HG03571 (cell line): ENCODE results near the gene ELP2.
"Not testable (repeated sequence)": the region's sequence is repeated elsewhere in the genome, so short reads cannot be mapped to it uniquely, and the experiment has no call there.

Experiments
- ATAC-seq: cut with Tn5 transposase; IDR thresholded peaks from one replicate; pipeline ENCODE4 v1.9.1; 2021; ENCODE audit not compliant: unreplicated experiment

ELP2 gene

DNA sequence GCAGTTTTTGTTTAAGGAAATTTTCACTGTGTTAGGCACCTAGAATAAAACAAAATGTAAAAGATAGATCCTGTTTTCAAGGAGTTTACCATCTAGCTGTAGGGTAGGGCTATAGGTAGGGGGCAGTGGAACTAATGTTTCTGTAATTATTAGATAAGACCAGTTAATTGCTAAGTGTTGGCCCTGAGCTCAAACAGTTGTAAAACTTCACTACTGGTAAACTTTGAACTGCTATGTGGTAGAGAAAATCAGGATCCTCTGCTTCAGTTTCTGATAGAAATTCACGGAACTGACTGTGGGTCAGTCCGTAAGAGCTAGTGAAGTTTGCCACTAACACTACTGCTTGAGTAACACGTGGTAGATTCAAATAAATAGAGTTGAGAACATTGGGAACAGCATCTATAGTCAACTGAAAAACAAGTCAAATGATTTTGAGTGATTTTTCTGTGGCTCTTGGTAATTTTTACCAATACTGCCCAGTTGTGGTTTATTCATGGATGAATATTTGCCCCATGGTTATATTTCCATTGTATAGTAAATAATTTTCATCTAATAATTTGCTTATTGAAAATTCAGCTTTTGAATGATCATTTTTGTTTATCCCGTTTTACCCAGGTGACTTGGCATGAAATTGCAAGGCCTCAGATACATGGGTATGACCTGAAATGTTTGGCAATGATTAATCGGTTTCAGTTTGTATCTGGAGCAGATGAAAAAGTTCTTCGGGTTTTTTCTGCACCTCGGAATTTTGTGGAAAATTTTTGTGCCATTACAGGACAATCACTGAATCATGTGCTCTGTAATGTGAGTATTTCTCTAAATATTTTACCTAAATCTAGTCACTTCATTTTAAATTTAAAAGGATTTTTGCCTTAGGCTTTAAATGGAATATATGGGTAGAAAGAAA, 26.4 kb downstream of the ELP2 start:
- ATAC-seq: no peak

DNA sequence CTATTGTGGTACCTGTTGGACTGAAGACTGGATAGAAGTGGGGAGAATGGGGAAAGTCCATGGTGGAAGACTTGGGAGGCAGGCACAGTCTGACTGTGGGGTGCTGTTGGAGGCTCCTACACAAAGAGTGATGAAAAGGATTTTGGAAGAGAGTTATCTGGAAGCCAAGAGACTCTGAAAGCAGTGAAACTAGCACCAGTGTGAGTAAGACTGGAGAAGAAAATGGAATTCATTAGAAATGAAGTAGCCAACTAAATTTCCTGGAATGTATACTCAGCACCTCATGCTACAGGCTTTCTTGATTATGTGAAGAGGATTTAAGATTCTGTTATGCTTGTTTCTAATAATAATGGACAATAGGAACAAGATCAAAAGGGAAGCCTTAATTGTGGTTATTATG, 27.7 kb downstream of the ELP2 start:
- no peak for ATAC-seq

DNA sequence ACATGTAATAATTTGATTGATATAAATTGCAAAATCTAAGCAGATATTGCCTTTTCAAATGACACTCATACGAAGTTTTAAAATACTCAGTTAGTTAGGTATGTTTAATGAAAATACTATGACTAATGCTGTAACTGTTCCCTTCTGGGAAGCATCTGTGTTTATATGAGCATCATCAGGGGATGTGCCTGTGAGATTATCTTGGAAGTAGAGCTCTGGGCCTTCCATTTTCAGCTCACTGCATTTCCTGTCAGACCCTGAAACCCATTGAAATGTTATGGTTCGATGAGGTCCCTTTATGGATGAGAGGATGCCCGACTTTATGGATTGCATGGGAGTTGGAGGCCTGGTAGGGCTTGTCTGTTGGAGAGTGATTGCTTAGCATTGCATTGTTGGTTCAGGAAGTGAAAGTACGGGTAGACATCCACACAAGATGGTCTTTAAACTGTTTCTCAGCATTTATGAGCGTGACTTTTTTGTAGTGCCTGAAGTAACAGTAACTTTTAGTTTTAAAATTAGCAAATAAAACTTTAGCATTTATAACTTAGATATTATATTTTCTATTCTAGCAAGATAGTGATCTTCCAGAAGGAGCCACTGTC, 28.7 kb downstream of the ELP2 start:
- ATAC-seq: no peak

DNA sequence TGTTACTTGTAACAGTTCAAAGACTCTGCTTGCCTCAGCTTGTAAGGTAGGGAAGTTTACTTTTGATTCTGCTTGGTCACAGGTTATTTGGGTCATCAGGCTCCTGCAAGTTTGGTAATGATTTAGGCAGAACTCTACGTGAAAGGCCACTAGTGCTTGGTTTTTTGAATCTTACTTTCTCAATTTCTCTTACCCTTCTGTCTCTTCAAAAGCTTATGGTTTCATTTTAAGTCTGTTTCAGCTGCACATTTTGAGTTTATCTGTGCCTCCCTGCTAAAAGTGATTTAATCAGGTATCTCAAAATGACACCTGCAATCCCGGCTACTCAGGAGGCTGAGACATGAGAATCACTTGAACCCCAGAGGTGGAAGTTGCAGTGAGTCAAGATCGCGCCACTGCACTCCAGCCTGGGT, 31.3 kb downstream of the ELP2 start:
- no peak for ATAC-seq

DNA sequence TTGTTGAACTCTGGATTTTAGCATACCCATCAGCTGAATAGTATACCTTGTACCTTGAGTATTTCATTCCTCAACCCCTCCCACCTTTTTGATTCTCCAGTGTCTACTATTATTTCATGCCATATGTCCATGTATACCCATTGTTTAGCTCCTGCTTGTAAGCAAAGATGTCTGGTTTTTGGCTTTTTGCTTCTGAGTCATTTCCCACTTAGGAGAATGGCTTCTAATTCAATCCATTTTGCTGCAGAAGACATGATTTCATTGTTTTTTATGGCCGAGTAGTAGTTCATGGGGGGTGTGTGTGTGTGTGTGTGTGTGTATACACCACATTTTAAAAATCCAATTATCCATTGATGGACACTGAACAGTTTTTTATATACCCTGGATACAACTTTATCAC, 33.3 kb downstream of the ELP2 start:
- no peak for ATAC-seq

DNA sequence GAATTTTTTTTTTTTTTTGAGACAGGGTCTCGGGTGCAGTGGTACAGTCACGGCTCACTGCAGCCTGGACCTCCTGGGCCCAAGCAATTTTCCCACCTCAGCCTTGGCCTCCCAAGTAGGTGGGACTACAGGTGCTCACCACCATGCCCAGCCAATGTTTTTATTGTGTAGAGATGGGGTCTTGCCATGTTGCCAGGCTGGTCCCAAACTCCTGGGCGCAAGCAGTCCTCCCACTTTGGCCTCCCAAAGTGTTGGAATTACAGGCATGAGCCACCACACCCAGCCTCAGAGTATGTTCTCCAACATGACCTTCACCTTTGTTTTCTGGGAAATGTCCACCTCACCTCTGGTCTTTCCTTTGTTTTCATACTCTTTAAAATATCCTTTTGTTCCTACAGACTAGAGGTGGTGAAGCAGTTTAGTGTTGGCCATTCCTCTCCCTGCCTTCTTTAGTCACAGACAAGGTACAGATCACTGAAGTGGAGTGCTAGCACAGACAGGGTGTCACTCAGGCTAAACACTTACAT, 38.1 kb downstream of the ELP2 start:
- ATAC-seq: no peak

DNA sequence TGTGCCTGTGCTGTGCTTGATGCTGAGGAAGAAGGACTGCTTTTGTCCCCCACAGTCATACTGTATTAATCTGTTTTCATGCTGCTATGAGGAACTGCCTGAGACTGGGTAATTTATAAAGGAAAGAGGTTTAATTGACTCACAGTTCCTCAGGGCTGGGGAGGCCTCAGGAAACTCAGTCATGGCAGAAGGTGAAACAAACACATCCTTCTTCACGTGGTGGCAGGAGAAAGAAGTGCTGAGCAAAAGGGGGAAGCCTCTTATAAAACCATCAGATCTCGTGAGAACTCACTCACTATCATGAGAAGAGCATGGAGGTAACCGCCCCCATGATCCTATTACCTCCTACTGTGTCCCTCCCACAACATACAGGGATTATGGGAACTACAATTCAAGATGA, 38.6 kb downstream of the ELP2 start:
- not testable (repeated sequence) for ATAC-seq

DNA sequence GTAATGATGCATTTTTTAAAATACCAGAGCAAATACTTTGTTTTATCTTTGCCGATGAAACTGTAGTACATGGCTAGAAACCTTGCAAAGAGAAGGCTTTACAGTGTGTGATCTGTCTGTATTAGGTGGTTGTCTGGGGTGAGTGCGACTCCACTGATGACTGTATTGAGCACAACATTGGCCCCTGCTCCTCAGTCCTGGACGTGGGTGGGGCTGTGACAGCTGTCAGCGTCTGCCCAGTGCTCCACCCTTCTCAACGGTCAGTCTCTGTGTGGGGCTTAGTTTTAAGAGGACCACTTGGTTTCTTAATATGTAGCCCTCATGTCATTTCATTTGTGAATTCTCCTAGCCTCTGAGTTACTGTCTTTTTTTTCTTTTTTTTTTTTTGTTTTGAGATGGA, 40.2 kb downstream of the ELP2 start:
- ATAC-seq: no peak

DNA sequence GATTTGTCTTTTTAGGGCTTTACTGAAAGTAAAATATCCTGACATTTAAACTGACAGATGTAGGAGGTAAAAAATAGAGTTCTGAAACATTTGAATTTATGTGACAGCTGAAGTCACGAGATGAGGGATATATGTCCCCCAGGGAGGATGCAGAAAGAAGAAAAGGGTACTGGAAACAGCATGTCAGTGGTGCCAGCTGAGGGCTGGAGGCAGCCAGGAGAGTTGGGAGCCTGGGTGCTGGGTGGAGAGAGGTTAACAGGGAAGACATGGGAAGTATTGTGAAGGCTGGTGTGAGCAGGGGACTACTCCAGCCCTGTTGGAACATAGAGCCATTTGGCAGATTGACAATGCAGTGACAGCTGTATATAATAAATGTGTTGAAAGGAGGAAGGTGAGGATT, 45.8 kb downstream of the ELP2 start:
- no peak for ATAC-seq

DNA sequence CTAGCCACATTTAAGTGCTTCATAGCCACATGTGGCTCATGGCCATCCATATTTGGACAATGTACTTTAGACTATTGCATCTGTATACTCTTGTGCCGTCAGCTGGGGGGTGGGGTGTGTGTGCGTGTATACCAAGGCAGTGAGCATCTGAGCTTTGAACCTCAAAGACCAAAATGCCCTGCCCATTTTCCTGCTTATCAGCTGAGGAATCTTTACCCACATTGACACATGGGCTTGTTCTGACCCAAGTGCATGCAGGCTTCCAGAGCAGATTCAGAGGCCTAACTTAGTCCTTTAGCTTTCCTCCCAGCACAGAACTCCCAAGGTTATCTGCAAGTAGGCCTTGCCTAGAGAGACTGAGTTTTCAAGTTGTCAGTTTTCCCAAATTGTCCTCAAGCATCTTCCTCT, 46.5 kb downstream of the ELP2 start:
- no peak for ATAC-seq

DNA sequence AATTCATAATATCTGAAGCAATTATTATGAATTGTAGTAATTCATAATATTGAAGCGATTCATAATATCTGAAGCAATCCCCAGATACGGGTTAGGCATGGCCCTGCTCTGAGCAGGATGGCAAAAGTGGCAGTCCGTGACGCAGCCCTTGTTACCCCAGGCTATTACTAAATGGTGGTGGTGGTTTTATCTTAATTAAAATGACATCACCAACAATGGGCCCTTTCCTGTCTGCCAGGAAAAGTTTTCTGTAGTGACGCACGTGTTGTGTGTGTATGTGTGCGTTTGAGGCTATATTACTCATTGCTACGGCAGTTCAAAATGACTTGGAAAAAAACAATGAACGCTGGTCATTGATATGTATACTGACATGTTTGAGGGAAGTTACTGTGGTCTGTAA, 47.0 kb downstream of the ELP2 start:
- ATAC-seq: no peak

DNA sequence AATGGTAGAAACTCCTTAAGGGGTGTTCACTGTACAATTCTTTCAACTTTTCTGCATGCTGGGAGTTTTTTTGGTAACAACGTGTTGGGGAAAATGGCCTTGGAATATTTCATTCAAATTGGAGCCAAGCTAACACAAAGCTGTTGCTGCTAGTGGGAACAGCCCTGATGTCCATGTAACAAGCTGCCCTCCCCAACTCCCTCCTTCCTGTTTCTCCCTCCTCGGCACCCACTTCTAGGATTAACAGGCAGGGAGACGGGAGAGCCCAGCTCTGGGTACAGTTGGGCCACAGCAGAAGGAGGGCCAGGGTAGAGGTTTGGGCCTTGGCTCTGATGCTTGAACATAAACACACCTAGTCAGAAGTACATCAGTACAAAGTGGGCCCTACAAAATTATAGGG, 48.2 kb downstream of the ELP2 start:
- ATAC-seq: no peak

DNA sequence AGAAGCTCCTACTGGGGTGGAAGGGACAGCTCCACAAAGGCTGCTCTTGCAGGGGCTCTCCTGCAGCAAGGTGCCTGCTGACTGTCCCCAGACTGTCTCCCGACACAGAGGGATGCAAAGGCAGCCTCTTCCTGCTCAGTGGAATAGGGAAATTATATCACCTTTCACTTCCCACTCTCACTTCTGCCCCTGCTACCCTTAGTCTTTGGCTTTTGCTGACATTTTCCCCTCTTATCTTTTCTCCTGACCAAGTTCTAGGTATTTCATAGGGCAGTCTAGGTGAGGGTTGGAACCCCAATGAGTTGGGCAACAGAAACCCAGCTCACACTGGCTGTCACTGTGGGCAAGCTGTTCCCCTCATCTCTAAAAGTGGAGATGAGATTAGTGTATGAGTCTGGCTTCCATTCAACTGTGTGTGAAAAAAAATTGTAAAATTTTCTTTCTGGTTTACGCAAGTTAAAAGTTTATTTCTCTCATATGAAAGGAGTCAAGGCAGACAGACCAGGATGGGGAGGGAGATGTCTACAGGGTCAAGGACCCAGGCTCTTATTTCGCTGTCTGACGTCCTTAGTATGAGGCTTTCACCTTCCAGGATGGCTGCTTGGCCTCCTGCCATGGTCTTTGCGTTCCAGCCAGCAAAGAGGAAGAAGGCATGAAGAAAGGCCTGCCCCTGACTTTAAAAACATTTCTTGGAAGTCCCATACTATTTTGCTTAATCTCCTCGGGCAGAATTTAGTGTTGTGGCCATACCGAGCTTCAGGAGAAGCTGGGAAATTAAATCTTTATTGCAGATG, 50.1 kb downstream of the ELP2 start:
- ATAC-seq: no peak

DNA sequence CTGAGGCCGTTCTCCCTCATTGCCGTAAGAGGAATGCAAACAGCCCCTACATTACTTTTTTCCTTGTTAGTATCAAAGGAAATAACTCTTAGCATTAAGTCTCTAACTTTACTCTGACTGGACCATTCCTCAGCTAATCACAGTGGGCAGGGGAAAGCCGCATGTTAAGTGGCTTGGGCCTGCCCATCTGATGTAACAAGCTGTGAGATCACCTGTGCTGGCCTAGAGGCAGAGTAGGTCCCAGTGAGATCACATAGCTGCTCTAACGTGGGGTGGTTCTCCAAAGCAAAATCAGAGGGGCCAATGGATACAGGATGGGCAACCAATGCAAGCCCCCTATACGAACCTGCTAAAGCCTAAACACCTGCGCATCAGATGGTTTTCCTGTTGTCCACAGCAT, 51.7 kb downstream of the ELP2 start:
- ATAC-seq: no peak

DNA sequence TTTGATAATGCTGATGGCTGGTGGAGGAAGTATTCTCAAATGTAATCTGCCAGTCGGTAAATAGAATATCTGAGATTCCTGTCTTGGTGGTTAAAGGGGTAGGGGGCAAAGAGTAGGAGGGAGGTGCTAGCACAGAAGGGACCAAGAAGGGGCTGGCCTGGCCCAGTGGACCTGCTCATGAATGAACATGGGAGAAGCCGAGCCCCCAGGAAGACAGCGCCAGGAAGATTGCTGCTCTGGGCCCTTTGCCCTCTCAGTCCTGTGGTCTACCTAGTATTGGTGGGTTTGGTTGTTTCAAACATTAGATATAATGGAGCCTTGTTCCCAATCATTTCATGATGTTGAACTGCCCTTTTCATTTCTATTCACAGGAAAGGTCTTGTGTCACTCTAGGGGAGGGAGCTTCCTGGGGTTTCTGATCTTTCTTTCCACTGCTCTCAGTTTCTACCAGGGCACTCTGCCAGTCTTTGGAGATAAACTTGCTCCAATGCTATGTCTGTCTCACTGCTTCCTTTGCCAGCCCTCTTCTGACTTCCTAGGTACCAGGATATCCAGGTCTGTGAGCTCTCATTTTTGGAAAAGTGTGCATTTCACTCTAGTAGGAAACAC, 52.3 kb downstream of the ELP2 start:
- ATAC-seq: no peak

DNA sequence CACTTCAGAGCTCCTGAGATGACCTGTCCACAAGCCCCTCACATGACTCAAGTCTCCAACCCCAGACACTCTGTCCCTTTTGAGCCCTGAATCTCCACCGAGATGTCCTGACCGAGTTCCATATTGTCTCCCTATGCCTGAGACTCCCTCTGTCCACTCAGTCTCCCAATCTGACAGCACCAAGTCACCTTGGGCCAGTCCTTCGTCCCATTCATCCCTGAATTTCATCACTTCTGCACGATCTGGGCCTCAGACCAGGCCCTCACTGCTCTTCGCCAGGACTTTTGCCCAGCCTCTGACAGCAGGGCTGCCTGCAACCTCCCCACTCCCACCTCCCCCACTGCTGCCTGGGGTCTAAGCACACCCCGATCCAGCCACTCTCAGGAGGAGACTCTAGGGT, 53.3 kb downstream of the ELP2 start:
- no peak for ATAC-seq

DNA sequence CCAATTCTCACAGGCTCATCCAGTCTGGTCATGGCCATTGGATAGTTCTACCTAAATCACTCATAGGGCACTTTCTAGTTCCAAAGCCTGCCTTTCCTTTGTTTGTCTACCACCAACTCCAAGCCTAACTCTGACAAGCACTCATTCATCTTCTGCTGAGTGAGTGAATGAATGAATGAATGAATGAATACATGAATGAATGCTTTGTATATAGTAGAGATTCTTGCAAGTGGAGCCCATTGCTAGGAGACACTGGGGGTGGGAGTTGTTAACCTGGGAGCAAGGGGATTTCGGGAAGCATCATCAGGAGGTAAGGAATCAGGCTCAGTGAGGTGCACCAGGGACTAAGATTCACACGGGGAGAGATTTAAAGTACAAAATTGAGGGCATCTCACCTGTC, 54.3 kb downstream of the ELP2 start:
- ATAC-seq: no peak

DNA sequence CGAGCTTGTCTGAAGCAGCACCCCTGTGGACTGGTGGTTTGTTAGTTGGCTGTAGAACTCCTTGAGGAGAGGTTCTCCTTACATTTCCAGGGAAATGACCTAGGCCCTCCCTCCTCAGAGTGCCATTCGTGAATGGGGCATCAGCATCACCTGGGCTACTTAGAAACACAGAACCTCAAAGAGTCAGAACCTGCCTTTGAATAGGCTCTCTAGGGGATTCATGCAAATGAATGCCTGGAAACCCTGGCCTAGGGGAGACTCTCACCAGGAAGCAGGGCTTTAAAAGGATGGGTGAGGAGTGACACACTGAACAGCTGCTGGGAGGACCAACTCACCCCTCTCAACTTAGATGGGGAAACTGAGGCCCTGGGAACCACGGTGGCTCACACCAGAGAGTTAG, 55.5 kb downstream of the ELP2 start:
- ATAC-seq: no peak

DNA sequence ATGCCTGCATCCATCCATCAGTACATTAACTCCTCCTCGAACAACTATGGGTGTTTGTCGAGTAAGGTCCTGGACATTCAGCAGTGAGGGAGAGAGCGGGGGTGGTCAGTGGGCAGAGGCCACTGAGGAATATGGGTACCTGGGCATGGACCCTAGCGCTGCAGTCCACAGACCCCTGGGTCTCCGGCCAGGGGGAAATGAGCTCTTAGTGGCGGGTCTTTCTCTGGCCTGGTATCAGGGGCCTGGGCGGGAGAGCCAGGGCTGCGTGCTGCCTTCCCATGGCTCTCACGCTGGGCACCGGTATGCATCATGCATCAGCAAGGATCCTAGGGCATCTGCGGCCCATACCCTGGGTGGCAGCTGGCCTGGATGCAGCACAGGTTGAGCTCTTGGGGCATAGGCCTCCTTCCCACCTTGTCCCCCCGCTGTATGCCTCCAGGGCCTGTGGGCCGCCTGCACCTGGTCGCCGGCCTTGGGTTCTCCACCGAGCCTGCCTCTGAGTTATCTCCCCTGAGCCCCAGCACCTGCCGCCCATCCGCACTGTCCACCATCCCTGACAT, 56.3 kb downstream of the ELP2 start:
- no peak for ATAC-seq

DNA sequence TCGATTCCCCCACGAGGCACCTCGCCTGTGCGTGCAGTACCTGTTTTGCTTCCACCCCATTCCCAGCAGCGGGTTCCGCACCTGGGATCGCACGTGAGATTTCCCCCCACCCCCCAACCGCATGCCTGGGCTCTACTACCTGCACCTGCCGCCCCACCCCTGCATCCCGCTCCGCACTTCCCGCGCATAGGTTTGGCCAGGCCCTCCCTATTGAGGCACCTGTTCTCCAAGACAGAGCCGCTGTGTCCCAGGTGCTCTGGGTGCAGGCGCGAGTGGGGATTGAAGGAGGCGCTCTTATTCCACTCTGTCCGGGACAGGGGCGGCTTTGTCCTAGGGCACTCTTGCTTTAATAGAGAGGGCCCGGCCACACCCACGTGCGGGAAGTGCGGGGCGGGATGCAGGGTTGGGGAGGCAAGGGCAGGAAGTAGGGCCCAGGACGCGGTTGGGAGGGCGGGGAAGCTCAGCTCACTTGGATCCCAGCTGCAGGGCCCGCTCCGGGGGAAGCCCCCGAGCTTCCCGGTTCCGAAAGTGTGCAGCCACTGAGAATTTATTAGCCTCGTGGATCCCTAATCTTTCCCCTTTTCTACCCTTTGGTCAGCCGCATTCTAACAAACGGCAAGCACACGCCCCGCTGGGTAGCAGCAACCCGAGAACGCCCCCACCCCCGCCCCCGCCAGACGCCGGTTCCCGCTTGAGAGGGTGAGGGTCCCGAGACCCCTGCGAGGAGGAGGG, 56.9 kb downstream of the ELP2 start:
- ATAC-seq: no peak
